ENCODE measurements around the gene NXPH4.

DNA sequence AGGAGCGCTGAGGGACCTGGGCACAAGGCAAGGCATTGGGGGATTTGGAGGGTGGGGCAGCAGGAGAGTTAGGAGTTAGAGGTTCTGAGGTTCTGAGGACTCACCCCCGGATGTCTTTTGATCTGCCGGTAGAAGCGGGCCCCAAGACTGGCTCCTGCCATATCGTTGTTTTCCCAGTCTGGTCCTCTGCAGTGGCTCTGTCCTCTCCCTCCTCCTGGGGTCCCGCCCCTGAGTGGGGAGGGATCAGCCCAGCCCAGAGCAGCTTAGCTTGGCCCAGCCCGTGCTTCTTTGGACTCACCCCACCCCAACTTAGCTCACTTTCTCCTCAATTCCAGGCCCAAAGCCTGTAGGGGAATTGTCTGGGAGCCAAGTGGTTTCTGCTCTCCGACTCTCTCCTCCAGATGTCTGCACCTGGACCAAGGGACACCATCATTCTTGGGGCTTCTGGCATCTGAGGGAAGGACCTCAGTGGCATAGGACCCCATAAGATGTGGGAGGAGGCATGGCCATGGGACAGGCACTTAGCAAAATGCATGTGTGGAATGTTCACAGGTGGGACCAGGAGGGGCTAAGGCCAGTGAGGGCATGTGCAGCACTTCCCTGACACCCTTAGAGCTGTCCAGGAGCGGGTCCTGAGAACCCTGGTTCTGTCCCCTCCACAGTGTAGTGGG is 20.5 kb downstream of the NXPH4 start:
- TF ChIP-seq CTCF (IDR thresholded peaks at IDR 0.05) (no peak), ZFX (IDR thresholded peaks at IDR 0.05; ENCODE audit: borderline replicate concordance) (no peak)
